Esophagus muscularis mucosa (tissue), 3 donors: ENCODE results near the gene LCE5A.

Experiments
- CTCF ChIP-seq, 3 experiments: fragments of 200-600 bp in 2 of 3; fragments of 450-650 bp in 1 of 3; sonication (generic) in 2 of 3; IDR thresholded peaks; one replicate each; pipeline ENCODE4 v1.5.1; 2017 to 2019; ENCODE audit warnings: antibody characterized with exemption in 3 of 3, mild to moderate bottlenecking in 2 of 3, moderate library complexity in 1 of 3
- POLR2AphosphoS5 ChIP-seq, 2 donors: sonication (generic); formaldehyde crosslinking; IDR thresholded peaks; one replicate each; pipeline ENCODE4 v1.6.1; 2017; ENCODE audit warnings: antibody characterized with exemption in 2 of 2

- TF ChIP-seq CTCF (IDR thresholded peaks at IDR 0.05): no peak
- no peak for TF ChIP-seq POLR2AphosphoS5 (IDR thresholded peaks at IDR 0.05)
Observed at GRCh38 chr1:152462636-152463035, 48.0 kb upstream of the LCE5A start.
